Endothelial cell of umbilical vein (primary cell): ENCODE data around the gene PTPN12.
"Not testable (repeated sequence)": the region's sequence is repeated elsewhere in the genome, so short reads cannot be mapped to it uniquely, and the experiment has no call there.

Source experiments
- EZH2 ChIP-seq: IDR thresholded peaks from 2 replicates; pipeline ENCODE4 v1.6.1; 2012; ENCODE audit warnings: borderline replicate concordance, low read depth, mild to moderate bottlenecking, moderate library complexity, low read length, inconsistent platforms; ENCODE audit not compliant: severe bottlenecking
- FOS ChIP-seq: IDR thresholded peaks from 2 replicates; pipeline ENCODE4 v1.6.1; 2011; ENCODE audit warnings: mild to moderate bottlenecking, low read length, moderate library complexity, borderline replicate concordance; ENCODE audit not compliant: insufficient read depth
- GATA2 ChIP-seq: IDR thresholded peaks from 2 replicates; pipeline ENCODE4 v1.7.0; 2011; ENCODE audit warnings: low read depth, mild to moderate bottlenecking, moderate library complexity, mixed read lengths, low read length; ENCODE audit not compliant: insufficient read length, insufficient read depth
- POLR2A ChIP-seq: IDR thresholded peaks from 2 replicates; pipeline ENCODE4 v1.6.1; 2012; ENCODE audit warnings: low read depth, mild to moderate bottlenecking, control low read depth, low read length
- POLR2AphosphoS5 ChIP-seq: IDR thresholded peaks from 2 replicates; pipeline ENCODE4 v1.6.1; 2012; ENCODE audit warnings: low read depth, mild to moderate bottlenecking, control low read depth, low read length, moderate library complexity; ENCODE audit not compliant: insufficient read depth
- TF ChIP-seq, protein P1 (sequence below), 2 donors: IDR thresholded peaks; 1 replicate in 1 of 2; 2 replicates in 1 of 2; pipeline ENCODE4 v1.5.1; 2011; ENCODE audit warnings: low read length in 2 of 2, mild to moderate bottlenecking in 2 of 2, moderate library complexity in 2 of 2, control low read depth in 1 of 2, inconsistent platforms in 1 of 2, low read depth in 1 of 2; ENCODE audit not compliant: insufficient read depth in 1 of 2; ENCODE audit errors: extremely low read depth in 1 of 2
- TF ChIP-seq, protein P2 (sequence below): IDR thresholded peaks from 2 replicates; pipeline ENCODE4 v1.6.1; 2011; ENCODE audit not compliant: insufficient read depth, insufficient read length

DNA sequence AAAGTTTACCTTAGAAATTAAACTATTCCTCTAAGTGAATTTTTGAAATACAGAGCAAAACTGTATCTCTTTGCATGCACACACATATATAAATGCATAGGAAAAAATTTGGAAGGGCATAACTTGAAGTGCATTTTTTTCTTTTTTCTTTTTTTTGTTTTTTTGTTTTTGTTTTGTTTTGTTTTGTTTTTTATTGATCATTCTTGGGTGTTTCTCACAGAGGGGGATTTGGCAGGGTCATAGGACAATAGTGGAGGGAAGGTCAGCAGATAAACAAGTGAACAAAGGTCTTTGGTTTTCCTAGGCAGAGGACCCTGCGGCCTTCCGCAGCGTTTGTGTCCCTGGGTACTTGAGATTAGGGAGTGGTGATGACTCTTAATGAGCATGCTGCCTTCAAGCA lies 4.4 kb upstream of the PTPN12 start:
- TF ChIP-seq EZH2, POLR2A, POLR2AphosphoS5, FOS, GATA2: not testable (repeated sequence)
- TF ChIP-seq, protein P1, sequence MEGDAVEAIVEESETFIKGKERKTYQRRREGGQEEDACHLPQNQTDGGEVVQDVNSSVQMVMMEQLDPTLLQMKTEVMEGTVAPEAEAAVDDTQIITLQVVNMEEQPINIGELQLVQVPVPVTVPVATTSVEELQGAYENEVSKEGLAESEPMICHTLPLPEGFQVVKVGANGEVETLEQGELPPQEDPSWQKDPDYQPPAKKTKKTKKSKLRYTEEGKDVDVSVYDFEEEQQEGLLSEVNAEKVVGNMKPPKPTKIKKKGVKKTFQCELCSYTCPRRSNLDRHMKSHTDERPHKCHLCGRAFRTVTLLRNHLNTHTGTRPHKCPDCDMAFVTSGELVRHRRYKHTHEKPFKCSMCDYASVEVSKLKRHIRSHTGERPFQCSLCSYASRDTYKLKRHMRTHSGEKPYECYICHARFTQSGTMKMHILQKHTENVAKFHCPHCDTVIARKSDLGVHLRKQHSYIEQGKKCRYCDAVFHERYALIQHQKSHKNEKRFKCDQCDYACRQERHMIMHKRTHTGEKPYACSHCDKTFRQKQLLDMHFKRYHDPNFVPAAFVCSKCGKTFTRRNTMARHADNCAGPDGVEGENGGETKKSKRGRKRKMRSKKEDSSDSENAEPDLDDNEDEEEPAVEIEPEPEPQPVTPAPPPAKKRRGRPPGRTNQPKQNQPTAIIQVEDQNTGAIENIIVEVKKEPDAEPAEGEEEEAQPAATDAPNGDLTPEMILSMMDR (IDR thresholded peaks at IDR 0.05; ENCODE audit: extremely low read depth in 1 of 2, insufficient read depth in 1 of 2, low read depth in 1 of 2, low read length in 2 of 2) = not testable (repeated sequence)
- TF ChIP-seq, protein P2, sequence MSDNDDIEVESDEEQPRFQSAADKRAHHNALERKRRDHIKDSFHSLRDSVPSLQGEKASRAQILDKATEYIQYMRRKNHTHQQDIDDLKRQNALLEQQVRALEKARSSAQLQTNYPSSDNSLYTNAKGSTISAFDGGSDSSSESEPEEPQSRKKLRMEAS = not testable (repeated sequence)
